K562 (cell line): ENCODE results near the gene ZSCAN21. TPM values are rescaled to one million over a fixed set of nuclear protein-coding genes. Genes with fewer than 3 reads are reported as not detected.

Source experiments
- BHLHE40 ChIP-seq: IDR thresholded peaks from 2 replicates; pipeline ENCODE4 v1.6.1; 2011; ENCODE audit warnings: low read length, improper control_type of control experiment
- LEF1 ChIP-seq: fragments of 450-650 bp; IDR thresholded peaks from 2 replicates; pipeline ENCODE4 v1.6.1; 2016; ENCODE audit warnings: mild to moderate bottlenecking
- STAG1 ChIP-seq: sonication (generic); formaldehyde crosslinking; IDR thresholded peaks from 2 replicates; pipeline ENCODE4 v1.5.0; 2020; ENCODE audit warnings: missing genetic modification reagents, borderline replicate concordance
- polyA plus RNA-seq, 8 experiments: library from polyadenylated mRNA; depleted of rRNA in 4 of 8; stranded (reverse) in 5 of 8; unstranded in 3 of 8; fragments of >200 nt; fragmentation: Nextera tagmentation in 2 of 8; fragmentation: Illumina TruSeq in 1 of 8; extraction: Ambion mirVana in 2 of 8; extraction: Trizol in 1 of 8; gene quantifications; 2 replicates each; pipeline versions ENCODE4 v1.2.1 to v1.2.3, GENCODE V29; 2011 to 2014; ENCODE audit warnings: inconsistent platforms in 1 of 8, missing spikeins in 1 of 8
- total RNA-seq, 7 experiments: library from RNA; depleted of rRNA in 6 of 7; stranded (reverse); fragments of >200 nt in 6 of 7; fragmentation: Illumina TruSeq in 2 of 7; extraction: Trizol in 2 of 7; gene quantifications; 2 replicates each; pipeline versions ENCODE4 v1.2.1 to v1.2.3, GENCODE V29; 2011 to 2021; ENCODE audit warnings: low replicate concordance in 1 of 7
- TF ChIP-seq, protein P1 (sequence below): sonication (generic); formaldehyde crosslinking; IDR thresholded peaks from 2 replicates; pipeline ENCODE4 v1.8.0; 2023; ENCODE audit warnings: mild to moderate bottlenecking, missing genetic modification reagents
- TF ChIP-seq, protein P2 (sequence below): sonication (generic); formaldehyde crosslinking; IDR thresholded peaks from 2 replicates; pipeline ENCODE4 v1.8.0; 2022; ENCODE audit warnings: missing genetic modification reagents, mild to moderate bottlenecking, moderate library complexity, borderline replicate concordance

Gene ZSCAN21
- total and polyA plus RNA-seq, 9 of the 15 experiments (the other 6 are each of a cell fraction or from before 2014, with no cell fraction given), result 5.9 to 15.5 (median 13.2) TPM

DNA sequence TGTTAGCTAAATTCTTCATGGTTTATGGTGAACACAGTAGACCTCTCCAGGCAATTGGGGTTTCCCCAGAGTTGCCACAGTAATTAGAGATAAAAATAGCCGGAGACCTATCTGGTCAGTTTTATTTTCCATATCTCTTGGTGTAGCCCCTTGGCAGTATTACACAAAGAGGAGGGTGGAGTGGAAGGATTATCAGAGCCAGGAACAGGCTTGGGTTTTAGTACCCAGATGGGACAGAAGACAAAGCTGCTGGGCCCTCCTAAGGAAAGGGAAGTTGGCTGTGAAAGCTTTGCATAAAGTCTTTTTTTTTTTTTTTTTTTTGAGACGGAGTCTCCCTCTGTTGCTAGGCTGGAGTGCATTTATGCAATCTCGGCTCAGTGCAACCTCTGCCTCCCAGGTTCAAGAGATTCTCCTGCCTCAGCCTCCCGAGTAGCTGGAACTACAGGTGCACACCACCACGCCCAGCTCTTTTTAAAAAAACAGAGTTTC, 9.7 kb downstream of the ZSCAN21 start (continued):
- TF ChIP-seq, protein P1, sequence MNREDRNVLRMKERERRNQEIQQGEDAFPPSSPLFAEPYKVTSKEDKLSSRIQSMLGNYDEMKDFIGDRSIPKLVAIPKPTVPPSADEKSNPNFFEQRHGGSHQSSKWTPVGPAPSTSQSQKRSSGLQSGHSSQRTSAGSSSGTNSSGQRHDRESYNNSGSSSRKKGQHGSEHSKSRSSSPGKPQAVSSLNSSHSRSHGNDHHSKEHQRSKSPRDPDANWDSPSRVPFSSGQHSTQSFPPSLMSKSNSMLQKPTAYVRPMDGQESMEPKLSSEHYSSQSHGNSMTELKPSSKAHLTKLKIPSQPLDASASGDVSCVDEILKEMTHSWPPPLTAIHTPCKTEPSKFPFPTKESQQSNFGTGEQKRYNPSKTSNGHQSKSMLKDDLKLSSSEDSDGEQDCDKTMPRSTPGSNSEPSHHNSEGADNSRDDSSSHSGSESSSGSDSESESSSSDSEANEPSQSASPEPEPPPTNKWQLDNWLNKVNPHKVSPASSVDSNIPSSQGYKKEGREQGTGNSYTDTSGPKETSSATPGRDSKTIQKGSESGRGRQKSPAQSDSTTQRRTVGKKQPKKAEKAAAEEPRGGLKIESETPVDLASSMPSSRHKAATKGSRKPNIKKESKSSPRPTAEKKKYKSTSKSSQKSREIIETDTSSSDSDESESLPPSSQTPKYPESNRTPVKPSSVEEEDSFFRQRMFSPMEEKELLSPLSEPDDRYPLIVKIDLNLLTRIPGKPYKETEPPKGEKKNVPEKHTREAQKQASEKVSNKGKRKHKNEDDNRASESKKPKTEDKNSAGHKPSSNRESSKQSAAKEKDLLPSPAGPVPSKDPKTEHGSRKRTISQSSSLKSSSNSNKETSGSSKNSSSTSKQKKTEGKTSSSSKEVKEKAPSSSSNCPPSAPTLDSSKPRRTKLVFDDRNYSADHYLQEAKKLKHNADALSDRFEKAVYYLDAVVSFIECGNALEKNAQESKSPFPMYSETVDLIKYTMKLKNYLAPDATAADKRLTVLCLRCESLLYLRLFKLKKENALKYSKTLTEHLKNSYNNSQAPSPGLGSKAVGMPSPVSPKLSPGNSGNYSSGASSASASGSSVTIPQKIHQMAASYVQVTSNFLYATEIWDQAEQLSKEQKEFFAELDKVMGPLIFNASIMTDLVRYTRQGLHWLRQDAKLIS, result no peak
- TF ChIP-seq LEF1 (no peak), STAG1 (CRISPR knock-in tag) (no peak), BHLHE40 (no peak)
- TF ChIP-seq, protein P2, sequence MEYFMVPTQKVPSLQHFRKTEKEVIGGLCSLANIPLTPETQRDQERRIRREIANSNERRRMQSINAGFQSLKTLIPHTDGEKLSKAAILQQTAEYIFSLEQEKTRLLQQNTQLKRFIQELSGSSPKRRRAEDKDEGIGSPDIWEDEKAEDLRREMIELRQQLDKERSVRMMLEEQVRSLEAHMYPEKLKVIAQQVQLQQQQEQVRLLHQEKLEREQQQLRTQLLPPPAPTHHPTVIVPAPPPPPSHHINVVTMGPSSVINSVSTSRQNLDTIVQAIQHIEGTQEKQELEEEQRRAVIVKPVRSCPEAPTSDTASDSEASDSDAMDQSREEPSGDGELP (CRISPR knock-in tag), result no peak
